GM20431 (cell line): ENCODE measurements around the gene TTC17.
"Not testable (repeated sequence)": the region's sequence is repeated elsewhere in the genome, so short reads cannot be mapped to it uniquely, and the experiment has no call there.

Source experiments
- in situ Hi-C: fragments of 300-500 bp; cut with MseI, MboI; formaldehyde crosslinking; loops from one replicate; pipeline ENCODE4 v1.15.0; 2020; ENCODE audit warnings: low sequenced_read_pairs; ENCODE audit not compliant: unreplicated experiment

The TTC17 gene

GRCh38 chr11:43382614-43383013, 23.9 kb downstream of the TTC17 start:
- in situ Hi-C loops = no loop called here

GRCh38 chr11:43384393-43384792, 25.7 kb downstream of the TTC17 start:
- in situ Hi-C loops = no loop called here

GRCh38 chr11:43392713-43393112, 34.0 kb downstream of the TTC17 start:
- in situ Hi-C loops = no loop called here

- in situ Hi-C loops = no loop called here
Observed at GRCh38 chr11:43393765-43394355, 35.1 kb downstream of the TTC17 start.

- in situ Hi-C loops = no loop called here
Observed at GRCh38 chr11:43396617-43397016, 37.9 kb downstream of the TTC17 start.

- in situ Hi-C loops = no loop called here
Observed at GRCh38 chr11:43397251-43397650, 38.5 kb downstream of the TTC17 start.

- in situ Hi-C loops = no loop called here
Observed at GRCh38 chr11:43399983-43400630, 41.4 kb downstream of the TTC17 start.

GRCh38 chr11:43401252-43401651, 42.5 kb downstream of the TTC17 start:
- in situ Hi-C loops = no loop called here

GRCh38 chr11:43401811-43402210, 43.1 kb downstream of the TTC17 start:
- in situ Hi-C loops = not testable (repeated sequence)

- in situ Hi-C loops = no loop called here
Observed at GRCh38 chr11:43403357-43404231, 44.9 kb downstream of the TTC17 start.

- in situ Hi-C loops = no loop called here
Observed at GRCh38 chr11:43404406-43404805, 45.7 kb downstream of the TTC17 start.

GRCh38 chr11:43404836-43405479, 46.2 kb downstream of the TTC17 start:
- in situ Hi-C loops = no loop called here

GRCh38 chr11:43408277-43408676, 49.6 kb downstream of the TTC17 start:
- in situ Hi-C loops = no loop called here

- in situ Hi-C loops = no loop called here
Observed at GRCh38 chr11:43410394-43410793, 51.7 kb downstream of the TTC17 start.

GRCh38 chr11:43418197-43418596, 59.5 kb downstream of the TTC17 start:
- in situ Hi-C loops = no loop called here

GRCh38 chr11:43419460-43419859, 60.7 kb downstream of the TTC17 start:
- in situ Hi-C loops = no loop called here

- in situ Hi-C loops = no loop called here
Observed at GRCh38 chr11:43427971-43428370, 69.3 kb downstream of the TTC17 start.

- in situ Hi-C loops = not testable (repeated sequence)
Observed at GRCh38 chr11:43430916-43431315, 72.2 kb downstream of the TTC17 start.

GRCh38 chr11:43434893-43435292, 76.2 kb downstream of the TTC17 start:
- in situ Hi-C loops = no loop called here

- in situ Hi-C loops = no loop called here
Observed at GRCh38 chr11:43440486-43440885, 81.8 kb downstream of the TTC17 start.

- in situ Hi-C loops = no loop called here
Observed at GRCh38 chr11:43443811-43444210, 85.1 kb downstream of the TTC17 start.
